ENCODE data around the gene ANKRD17.
A peak's percentile ranks its signal among the peaks of the same experiment; 100 is the strongest.
"Not testable (repeated sequence)": the region's sequence is repeated elsewhere in the genome, so short reads cannot be mapped to it uniquely, and the experiment has no call there.

Gene ANKRD17

DNA sequence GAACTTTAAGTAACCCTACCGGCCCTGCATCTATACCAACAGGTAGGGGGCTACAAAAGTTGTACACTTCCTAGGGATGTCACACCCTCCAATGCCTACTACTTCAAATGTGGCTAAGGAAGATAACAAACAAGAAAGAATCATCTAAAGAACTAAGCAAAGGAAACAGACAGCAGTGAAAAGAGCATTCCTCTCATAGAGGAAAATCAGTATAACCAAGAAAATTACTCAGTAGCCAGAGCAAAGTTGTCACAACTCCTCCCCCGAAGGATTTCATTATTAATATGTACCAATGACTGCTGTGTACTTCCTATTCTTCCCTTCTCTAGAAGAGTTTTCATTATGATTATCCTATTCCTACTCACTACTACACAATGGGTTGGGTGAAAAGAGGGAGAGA, 12.6 kb downstream of the ANKRD17 start:
- DNase-seq (ENCODE audit: low read depth in 3 of 3) = no peak

DNA sequence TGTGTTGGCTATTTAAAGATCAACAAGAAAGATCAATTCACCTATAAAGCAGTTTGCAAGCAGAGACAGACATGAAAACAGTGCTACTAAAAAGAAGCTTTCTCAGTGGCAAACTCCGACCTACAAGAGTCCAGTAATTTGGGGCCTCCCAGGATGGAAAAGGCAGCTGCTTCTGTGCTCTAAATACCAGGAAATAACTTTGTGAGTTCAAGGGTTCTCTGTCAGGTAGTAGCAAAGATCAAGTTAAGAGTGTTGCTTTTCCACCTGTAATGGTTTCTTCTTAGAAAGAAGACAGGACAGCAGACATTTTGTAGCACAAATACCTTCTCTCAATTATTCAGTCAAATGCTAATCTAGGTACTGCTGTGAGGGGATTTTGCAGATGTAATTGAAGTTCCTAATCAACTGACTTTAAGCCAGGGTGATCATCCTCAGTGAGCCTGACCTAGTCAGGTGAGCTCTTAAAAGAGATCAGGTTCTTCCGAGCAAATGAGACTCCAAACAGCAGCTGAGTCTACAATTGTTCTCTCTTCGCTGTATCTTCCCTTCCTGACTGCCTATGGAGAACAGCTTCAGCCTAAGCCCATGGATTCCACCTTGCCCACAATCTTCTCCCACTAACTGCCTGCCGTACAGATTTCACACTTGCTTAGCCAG, 13.5 kb downstream of the ANKRD17 start:
- no peak for DNase-seq (ENCODE audit: low read depth in 3 of 3)

DNA sequence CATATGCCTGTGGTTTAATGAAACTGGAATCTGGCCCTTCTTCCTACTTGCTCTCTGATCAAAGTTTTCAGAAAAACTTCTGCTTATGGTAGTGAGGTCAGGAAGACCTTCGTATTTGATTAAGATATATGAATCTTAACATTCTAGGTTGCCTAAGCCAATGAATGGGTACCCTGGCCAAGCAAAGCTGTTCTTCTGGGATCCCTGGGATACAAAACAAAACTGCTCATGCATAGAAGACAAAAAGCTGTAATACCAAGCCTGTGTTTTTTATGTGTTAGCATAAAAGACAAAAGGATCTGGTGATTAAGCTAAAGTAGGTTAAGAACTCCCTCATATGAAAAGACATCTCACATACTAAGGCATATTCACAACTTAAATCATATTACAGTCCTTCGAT, 21.6 kb downstream of the ANKRD17 start:
- DNase-seq (ENCODE audit: low read depth in 3 of 3) = no peak

DNA sequence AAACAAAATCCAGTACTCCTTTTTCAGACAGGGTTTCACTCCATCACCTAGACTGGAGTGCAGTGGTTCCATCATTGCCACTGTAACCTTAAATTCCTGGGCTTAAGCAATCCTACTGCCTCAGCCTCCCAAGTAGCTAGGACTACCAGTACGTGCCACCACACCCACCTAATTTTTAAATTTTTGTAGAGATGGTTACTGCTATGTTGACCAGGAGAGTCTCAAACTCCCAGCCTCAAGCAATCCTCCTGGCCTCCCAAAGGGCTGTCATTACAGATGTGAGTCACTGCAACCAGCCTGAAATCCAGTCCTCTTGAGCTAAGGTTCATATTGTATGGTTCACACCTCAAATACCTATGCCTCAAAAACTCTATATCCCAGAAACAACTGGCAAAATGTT, 22.4 kb downstream of the ANKRD17 start:
- DNase-seq (ENCODE audit: low read depth in 3 of 3) = no peak

DNA sequence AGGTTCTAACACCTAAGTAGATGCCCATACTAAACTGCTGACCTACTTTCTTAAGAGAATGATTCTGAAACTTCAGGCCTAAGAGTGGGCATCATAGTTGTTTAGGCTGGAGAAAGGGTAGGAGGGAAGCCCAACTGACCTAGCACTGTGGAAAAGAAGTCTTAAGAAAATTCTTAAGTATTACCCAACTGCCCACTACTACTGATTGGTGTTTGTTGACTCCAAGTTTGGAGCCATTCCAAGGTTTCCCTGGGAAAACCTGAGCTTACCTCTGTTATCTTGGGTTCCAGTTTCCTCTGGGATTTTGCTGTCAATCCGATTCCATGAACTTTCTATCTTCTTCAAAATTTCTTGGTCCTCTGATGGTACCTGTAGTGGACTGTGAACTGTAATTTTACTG, 23.9 kb downstream of the ANKRD17 start:
- DNase-seq (ENCODE audit: low read depth in 3 of 3) = no peak

DNA sequence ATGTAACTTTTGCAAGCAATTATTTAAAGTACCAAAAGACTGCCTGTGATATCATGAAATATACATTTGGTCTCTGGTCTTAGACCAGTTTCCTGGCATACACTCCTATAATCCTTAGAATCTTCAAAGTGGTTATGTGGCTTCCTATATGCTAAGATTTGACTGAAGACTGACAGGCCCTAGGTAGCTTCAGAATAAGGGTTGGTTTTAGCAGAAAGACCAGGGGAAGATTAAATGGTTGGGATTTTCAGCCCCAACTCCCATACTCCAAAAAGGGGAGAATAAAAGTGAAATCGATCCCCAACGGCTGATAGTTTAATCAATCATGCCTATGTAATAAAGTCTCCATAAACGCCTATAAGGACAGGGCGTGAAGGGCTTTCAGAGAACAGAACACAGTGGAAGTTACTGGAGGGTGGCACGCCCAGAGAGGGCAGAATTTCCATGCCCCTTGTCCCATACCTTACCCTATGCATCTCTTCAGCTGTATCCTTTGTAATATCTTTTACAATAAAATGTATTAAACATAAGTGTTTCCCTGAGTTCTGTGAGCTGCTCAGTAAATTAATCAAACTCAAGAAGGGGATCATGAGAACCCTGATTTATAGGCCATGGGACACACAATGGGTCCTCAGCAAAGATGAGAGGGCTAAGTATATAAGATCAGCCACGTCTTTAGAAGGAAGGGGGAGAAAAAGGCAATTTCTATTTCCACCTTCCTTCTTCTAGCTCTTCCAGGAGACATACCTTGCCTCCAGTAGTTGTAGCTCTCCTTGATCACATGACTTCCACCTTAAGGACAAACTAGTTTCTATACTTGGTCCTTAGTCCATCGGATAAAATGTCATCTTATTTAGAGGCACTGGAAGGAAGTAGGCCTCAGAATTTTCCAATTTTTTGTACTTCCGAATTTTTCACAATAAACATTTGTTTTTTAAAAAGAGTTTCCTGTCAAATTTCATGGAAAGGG, 26.8 kb downstream of the ANKRD17 start:
- no peak for DNase-seq (ENCODE audit: low read depth in 3 of 3)

DNA sequence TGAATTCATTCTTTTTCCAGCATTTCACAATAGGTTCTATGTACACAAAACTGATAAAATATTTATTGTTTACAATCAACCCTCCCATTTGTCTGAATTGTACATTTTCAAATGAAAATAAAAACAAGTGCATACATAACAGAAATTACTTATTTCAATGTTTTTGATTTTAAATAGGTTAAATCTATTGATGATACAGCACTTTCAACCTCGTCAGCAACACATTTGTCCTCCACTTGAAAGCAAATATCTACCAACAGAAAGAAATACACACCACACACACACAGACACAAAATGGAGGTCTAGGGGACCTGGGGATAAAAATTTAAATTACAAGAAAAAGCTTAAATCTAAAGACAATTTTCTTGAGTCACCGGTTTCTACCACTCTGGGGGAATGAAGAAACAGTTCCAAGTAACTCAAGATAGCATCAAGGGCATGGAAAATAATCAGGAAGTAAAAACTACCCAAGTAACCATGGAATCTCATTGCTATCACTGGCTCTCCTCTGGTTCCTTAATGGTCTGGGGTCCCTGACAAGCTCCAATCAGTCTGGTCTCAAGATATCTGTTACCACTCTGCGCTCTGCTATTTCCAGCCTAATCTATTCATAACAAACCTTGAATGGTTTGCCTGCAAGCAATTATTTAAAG, 27.6 kb downstream of the ANKRD17 start:
- DNase-seq (ENCODE audit: low read depth in 3 of 3) = no peak

DNA sequence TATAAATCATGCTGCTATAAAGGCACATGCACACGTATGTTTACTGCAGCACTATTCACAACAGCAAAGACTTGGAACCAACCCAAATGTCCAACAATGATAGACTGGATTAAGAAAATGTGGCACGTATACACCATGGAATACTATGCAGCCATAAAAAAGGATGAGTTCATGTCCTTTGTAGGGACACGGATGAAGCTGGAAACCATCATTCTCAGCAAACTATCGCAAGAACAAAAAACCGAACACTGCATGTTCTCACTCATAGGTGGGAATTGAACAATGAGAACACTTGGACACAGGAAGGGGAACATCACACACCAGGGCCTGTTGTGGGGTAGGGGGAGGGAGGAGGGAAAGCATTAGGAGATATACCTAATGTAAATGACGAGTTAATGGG, 29.8 kb downstream of the ANKRD17 start:
- not testable (repeated sequence) for DNase-seq (ENCODE audit: low read depth in 3 of 3)

DNA sequence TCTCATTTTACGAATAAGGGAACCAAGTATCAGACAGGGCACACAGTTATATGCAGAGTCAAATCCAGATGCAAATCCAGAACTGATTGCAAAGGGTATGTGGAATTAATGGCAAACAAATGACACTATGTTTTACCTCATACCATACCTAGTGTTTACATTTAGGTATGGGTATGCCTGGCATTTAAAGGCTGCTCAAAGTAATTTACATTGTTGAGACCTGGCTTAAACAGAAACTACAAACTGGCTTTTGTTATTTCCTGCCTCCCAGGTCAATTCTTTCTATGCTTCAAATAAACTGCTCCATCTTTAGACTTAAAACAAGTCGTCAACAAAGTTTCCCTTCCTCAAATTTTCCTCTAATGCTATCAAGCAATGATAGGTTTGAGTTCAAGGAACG, 33.7 kb downstream of the ANKRD17 start:
- no peak for DNase-seq (ENCODE audit: low read depth in 3 of 3)

DNA sequence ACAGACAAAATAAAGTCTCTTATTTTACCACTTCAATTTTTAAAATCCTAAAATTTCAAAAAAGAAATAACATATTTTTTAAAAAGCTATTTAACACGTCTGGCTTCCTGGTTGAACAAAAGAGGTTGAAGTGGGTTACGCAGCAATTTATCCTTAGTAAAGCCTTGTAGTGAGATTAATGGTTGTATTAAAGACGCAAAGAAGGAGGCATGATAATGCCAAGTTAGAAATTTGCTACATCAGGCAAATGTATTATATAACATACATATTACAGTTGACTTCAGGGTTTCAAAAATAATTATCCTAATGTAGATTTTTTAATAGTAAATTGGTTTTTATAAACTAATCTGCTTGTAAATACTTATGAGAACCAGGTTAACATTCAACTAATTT, 35.3 kb downstream of the ANKRD17 start:
- no peak for DNase-seq (ENCODE audit: low read depth in 3 of 3)

DNA sequence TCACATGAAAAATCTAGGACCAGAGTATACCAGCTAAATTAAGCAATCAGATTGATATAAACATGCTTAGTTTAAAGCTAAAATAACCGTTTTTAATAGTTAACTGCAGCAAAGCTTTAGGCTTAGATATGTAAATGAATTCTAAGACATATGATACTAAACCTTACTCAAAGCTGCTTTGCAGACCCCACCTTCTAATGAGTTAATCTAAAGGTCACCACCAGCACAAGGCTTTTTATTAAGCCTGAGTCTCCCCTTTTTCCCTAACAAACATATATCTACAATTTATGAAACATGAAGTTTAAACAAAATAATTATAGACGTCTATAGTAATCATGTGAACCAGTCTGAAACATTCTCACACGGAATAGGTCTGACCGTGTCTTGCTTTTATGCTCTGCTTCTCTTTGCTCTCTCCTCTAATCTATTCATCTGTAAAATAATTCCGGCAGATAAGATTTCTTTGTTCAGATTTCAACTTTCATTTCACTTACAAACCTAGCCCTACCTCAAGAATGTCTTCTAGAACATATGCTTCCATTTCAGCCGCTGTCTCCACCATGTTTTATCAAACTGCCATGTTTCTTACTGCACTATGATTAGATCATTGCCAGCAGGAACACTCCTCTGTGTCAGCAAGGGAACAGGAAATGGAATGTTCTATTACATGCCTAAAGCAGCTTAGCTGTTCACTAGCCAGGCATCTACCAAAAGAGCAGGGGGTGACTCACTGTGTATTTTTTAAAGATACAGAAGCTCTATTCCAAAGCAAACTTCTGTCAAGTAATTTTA, 35.9 kb downstream of the ANKRD17 start:
- DNase-seq (ENCODE audit: low read depth in 3 of 3) = peak; percentile 7 to 24 (median 21)

DNA sequence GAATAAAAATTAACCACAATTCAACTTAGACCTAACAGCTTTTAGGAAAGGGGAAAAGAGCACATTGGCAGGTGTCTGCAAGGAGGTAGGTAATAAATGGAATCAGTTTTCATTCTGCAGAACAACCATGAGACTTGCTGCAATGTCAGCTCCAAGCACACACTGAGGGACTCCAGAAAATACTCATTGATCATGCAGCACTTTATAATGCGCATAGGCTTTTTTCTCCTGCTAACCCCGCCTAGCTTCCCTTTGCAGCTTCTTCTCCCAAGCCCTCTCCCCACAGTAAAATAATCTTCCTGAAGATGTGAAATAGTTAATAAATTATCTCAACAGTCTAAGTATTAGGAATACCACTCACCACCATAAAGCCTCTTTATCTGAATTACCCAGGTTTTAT, 36.9 kb downstream of the ANKRD17 start:
- DNase-seq (ENCODE audit: low read depth in 3 of 3) = no peak

DNA sequence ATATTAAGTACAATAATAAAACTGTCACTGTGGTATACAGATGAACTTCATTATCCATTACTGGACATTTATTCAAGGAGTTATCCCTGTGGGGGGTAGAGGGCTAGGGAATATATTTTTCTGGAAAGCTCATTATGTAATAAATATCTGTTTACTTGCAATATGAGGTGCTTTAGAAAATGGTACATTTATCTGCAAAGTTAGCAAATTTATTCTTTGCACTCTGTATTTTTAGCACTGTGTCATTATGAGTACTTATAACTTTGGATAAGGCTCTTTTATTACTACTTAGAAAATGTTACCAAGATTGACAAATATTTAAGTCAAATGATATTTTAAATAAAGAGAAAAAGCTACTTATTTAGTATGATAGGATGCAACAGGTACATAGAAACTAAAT, 37.8 kb downstream of the ANKRD17 start:
- DNase-seq (ENCODE audit: low read depth in 3 of 3) = no peak

DNA sequence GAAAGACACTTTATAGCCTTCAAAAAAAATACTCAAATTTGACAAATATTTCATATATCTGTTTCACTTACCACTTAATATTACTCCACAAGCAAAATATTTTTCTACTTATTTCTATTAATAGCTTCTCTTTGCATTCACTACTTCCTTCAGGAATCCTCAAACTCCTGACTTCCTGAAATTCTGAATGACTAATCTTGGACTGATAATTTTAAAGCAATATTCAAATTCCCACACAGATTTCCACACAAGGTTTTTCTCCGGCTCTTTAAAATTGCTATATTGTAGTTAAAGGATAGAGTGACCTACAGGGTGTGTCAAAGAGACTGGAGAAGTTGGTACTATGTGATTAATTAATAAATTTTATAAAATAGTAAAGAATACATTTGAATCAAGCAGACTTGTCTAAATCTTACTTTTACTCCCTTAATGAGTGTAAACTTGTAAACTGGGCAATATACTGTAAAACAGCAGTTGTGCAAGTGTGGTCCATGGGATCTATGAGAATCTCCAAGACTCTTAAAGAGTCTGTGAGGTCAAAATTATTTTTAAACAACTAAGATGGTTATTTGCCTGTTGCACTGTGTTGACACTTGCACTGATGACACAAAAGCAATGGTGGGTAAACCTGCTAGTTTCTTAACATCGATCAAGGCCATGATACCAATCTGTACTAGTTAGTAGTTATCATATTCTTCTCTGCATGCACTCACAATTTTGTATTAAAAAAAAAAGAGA, 44.5 kb downstream of the ANKRD17 start:
- no peak for DNase-seq (ENCODE audit: low read depth in 3 of 3)

DNA sequence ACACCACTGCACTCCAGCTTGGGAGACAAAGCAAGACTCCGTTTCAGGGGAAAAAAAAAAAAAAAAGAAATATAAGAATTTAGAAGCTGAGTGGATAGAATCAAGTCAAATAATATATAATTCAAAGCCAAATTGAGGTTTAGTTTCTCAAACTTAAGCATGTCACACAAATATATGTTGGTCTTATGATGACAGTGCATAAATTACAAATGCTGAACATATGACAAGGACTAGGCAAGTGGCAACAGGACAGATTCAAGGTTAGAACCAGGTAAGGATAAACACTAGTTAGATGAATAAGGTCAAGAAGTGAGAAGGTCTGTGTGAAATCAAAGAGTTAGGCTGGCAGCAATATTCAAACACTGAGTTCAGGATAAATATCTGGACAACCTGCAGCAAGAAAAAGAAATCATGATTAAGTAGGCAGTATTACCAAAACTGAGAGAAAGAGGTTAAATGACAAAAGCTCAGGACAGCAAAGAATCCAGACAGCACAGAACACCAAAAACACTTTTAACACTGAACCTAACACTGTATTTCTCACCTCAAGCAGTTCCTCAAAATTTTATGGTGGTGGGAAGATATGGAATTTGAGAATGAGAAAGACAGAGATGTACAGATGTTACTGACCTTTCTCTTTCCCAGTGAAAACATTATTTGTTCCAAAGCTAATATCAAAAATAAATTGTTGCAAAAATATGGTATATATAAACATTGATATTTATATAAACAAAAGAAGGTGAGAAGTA, 45.4 kb downstream of the ANKRD17 start:
- DNase-seq (ENCODE audit: low read depth in 3 of 3) = no peak

DNA sequence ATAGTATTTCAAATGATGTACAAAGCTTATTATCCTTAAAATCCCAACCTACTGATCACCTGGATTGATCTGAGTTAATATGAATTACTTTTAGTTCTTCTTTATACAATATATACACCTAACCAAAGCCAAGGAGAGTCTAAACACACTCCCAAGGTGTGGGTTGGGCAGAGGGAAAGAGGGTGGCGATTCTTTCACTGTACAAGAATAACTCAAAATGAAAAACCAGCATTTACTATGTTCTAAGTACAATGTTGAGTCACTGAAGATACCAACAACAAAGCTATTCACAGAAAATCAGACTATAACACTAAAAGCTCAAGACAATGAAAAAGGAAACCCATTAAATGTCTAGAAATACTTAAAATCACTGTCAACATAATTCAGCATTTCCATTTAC, 46.6 kb downstream of the ANKRD17 start:
- no peak for DNase-seq (ENCODE audit: low read depth in 3 of 3)

DNA sequence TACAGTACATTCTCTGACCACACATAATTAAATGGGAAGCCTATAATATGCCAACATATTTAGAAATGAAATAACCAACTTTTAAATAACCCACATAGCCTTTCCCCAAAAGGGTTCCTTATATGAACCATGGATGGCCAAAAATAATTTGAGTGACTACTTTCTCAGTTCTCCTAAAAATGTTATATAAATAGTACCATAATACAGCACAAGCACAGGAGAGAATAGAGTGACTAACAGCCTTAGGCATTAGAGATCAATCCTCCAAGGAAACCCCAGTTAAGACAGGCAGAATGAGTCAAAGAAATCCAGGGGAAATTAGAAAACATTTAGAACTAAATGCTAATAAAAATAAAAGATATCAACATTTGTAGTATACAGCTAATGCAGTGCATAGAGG, 50.2 kb downstream of the ANKRD17 start:
- DNase-seq (ENCODE audit: low read depth in 3 of 3) = no peak

DNA sequence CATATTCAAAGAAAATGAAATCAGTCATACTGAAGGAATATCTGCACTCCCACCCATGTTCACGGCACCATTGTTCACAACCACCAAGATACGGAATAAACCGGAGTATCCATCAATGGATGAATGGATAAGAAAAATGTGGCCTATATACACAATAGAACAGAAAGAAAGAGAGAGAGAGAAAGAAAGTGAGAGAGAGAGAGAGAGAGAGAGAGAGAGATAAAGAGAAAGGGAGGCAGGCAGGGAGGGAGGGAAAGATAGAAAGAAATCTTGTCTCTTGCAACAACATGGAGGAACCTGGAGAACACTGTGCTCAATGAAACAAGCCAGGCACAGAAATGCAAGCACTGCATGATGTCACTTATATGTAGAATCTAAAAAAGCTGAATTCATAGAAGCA, 52.4 kb downstream of the ANKRD17 start:
- DNase-seq (ENCODE audit: low read depth in 3 of 3) = no peak

DNA sequence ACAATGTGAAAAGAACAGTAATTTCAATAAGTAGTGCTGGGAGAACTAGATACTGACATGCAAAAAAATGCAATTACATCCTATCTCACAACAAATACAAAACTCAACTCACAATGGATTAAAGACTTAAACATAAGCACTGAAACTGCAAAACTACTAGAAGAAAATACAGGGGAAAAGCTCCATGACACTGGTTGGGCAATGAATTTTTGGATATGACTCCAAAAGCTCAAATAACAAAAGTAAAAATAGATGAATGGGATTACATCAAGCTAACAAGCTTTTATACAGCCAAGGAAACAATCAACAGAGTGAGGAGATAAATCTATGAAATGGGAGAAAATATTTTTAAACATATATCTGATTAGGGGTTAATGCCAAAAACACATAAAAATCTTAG, 53.1 kb downstream of the ANKRD17 start:
- no peak for DNase-seq (ENCODE audit: low read depth in 3 of 3)

DNA sequence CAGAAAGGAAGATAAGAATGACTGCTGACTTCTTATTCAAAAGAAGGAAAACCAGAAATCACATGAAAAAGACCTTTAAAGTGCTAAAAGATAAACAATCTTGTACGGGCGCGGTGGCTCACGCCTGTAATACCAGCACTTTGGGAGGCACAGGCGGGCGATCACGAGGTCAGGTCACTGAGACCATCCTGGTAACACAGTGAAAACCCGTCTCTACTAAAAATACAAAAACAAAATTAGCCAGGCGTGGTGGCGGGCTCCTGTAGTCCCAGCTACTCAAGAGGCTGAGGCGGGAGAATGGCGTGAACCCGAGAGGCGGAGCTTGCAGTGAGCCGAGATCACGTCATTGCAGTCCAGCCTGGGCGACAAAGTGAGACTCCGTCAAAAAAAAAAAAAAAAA, 54.6 kb downstream of the ANKRD17 start:
- DNase-seq (ENCODE audit: low read depth in 3 of 3) = not testable (repeated sequence)
